ENCODE results near the gene ERBB4. TPM values are rescaled to one million over a fixed set of nuclear protein-coding genes. Genes with fewer than 3 reads are reported as not detected.

The ERBB4 gene
- total and polyA plus RNA-seq, 2 of the 8 experiments (the other 6 are each of a cell fraction or from before 2014, with no cell fraction given): 0.34 to 1.3 TPM

DNA sequence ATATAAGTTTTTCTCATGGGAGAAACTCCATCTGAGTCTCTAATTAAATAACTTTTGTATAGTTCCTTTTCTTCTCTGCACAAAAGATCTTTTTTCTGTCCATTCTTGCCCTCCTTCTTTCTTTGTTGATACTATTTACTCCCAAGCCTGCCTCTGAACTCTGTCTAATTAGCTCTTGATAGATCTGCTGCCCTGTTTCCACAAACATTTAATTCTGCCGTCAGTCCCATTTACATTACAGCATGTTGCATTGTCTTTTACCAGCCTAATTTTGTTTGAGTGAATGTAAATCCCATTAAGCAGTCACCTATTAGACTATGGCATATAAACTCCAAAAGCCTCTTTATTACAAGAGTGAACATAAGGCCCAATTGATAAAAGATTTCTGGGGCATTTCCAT is 254.4 kb downstream of the ERBB4 start (continued):
- TF ChIP-seq, protein P1, sequence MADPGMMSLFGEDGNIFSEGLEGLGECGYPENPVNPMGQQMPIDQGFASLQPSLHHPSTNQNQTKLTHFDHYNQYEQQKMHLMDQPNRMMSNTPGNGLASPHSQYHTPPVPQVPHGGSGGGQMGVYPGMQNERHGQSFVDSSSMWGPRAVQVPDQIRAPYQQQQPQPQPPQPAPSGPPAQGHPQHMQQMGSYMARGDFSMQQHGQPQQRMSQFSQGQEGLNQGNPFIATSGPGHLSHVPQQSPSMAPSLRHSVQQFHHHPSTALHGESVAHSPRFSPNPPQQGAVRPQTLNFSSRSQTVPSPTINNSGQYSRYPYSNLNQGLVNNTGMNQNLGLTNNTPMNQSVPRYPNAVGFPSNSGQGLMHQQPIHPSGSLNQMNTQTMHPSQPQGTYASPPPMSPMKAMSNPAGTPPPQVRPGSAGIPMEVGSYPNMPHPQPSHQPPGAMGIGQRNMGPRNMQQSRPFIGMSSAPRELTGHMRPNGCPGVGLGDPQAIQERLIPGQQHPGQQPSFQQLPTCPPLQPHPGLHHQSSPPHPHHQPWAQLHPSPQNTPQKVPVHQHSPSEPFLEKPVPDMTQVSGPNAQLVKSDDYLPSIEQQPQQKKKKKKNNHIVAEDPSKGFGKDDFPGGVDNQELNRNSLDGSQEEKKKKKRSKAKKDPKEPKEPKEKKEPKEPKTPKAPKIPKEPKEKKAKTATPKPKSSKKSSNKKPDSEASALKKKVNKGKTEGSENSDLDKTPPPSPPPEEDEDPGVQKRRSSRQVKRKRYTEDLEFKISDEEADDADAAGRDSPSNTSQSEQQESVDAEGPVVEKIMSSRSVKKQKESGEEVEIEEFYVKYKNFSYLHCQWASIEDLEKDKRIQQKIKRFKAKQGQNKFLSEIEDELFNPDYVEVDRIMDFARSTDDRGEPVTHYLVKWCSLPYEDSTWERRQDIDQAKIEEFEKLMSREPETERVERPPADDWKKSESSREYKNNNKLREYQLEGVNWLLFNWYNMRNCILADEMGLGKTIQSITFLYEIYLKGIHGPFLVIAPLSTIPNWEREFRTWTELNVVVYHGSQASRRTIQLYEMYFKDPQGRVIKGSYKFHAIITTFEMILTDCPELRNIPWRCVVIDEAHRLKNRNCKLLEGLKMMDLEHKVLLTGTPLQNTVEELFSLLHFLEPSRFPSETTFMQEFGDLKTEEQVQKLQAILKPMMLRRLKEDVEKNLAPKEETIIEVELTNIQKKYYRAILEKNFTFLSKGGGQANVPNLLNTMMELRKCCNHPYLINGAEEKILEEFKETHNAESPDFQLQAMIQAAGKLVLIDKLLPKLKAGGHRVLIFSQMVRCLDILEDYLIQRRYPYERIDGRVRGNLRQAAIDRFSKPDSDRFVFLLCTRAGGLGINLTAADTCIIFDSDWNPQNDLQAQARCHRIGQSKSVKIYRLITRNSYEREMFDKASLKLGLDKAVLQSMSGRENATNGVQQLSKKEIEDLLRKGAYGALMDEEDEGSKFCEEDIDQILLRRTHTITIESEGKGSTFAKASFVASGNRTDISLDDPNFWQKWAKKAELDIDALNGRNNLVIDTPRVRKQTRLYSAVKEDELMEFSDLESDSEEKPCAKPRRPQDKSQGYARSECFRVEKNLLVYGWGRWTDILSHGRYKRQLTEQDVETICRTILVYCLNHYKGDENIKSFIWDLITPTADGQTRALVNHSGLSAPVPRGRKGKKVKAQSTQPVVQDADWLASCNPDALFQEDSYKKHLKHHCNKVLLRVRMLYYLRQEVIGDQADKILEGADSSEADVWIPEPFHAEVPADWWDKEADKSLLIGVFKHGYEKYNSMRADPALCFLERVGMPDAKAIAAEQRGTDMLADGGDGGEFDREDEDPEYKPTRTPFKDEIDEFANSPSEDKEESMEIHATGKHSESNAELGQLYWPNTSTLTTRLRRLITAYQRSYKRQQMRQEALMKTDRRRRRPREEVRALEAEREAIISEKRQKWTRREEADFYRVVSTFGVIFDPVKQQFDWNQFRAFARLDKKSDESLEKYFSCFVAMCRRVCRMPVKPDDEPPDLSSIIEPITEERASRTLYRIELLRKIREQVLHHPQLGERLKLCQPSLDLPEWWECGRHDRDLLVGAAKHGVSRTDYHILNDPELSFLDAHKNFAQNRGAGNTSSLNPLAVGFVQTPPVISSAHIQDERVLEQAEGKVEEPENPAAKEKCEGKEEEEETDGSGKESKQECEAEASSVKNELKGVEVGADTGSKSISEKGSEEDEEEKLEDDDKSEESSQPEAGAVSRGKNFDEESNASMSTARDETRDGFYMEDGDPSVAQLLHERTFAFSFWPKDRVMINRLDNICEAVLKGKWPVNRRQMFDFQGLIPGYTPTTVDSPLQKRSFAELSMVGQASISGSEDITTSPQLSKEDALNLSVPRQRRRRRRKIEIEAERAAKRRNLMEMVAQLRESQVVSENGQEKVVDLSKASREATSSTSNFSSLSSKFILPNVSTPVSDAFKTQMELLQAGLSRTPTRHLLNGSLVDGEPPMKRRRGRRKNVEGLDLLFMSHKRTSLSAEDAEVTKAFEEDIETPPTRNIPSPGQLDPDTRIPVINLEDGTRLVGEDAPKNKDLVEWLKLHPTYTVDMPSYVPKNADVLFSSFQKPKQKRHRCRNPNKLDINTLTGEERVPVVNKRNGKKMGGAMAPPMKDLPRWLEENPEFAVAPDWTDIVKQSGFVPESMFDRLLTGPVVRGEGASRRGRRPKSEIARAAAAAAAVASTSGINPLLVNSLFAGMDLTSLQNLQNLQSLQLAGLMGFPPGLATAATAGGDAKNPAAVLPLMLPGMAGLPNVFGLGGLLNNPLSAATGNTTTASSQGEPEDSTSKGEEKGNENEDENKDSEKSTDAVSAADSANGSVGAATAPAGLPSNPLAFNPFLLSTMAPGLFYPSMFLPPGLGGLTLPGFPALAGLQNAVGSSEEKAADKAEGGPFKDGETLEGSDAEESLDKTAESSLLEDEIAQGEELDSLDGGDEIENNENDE (IDR thresholded peaks at IDR 0.05; ENCODE audit: insufficient replicate concordance, low read length): no peak
- TF ChIP-seq, protein P2, sequence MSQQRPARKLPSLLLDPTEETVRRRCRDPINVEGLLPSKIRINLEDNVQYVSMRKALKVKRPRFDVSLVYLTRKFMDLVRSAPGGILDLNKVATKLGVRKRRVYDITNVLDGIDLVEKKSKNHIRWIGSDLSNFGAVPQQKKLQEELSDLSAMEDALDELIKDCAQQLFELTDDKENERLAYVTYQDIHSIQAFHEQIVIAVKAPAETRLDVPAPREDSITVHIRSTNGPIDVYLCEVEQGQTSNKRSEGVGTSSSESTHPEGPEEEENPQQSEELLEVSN (IDR thresholded peaks at IDR 0.05): no peak
- TF ChIP-seq SRF (IDR thresholded peaks at IDR 0.05; ENCODE audit: low read depth, low read length): no peak
- TF ChIP-seq JUN (IDR thresholded peaks at IDR 0.05; ENCODE audit: low read depth, low read length): no peak
- TF ChIP-seq BCL11A (IDR thresholded peaks at IDR 0.05; ENCODE audit: low read depth in 2 of 2, low read length in 2 of 2): no peak
- no peak for TF ChIP-seq SIN3A (conservative IDR thresholded peaks at IDR 0.05 in 1 of 2, IDR thresholded peaks at IDR 0.05 in 1 of 2; ENCODE audit: low read depth in 1 of 2, low read length in 2 of 2)
- TF ChIP-seq BRCA1 (IDR thresholded peaks at IDR 0.05; ENCODE audit: low read depth, low read length): no peak
- TF ChIP-seq RNF2 (IDR thresholded peaks at IDR 0.05; ENCODE audit: borderline replicate concordance, low read depth, low read length, missing control alignments, poor library complexity, severe bottlenecking): no peak
- TF ChIP-seq POLR2AphosphoS5 (IDR thresholded peaks at IDR 0.05; ENCODE audit: low read depth, low read length): no peak
- no peak for TF ChIP-seq SP1 (IDR thresholded peaks at IDR 0.05; ENCODE audit: low read depth, low read length)
